ENCODE data around the gene DGKI.

DGKI gene

GRCh38 chr7:137718355-137718754 lies 128.4 kb downstream of the DGKI start:
- no peaks in the 10 kb centered on the region for H3K9me3 ChIP-seq (ENCODE audit: control insufficient read depth, insufficient read depth, low read length)
- TF ChIP-seq EZH2phosphoT487 (IDR thresholded peaks at IDR 0.05; ENCODE audit: borderline replicate concordance, low read length) = no peak
- no peak for TF ChIP-seq CTCF (IDR thresholded peaks at IDR 0.05; ENCODE audit: low read depth, low read length, poor library complexity, severe bottlenecking)
- no peak overlapping the region for H3K4me2 ChIP-seq (ENCODE audit: low read length)

GRCh38 chr7:137717811-137718271 lies 128.9 kb downstream of the DGKI start:
- Histone ChIP-seq H3K79me2 (ENCODE audit: control insufficient read depth, low read length) (no peaks in the 10 kb centered on the region), H3K9me2 (replicated peaks; ENCODE audit: control insufficient read depth, low read length) (no peaks in the 10 kb centered on the region), H3F3A (ENCODE audit: control insufficient read depth, insufficient read depth) (no peaks in the 10 kb centered on the region), H3K4me3 (ENCODE audit: low read length) (no peak overlapping the region), H3K27ac (ENCODE audit: low read depth, low read length) (no peak overlapping the region), H3K4me2 (ENCODE audit: low read length) (no peak overlapping the region), H3K36me3 (ENCODE audit: control insufficient read depth, low read length) (no peaks in the 10 kb centered on the region), H3K27me3 (ENCODE audit: control insufficient read depth, low read length) (no peaks in the 10 kb centered on the region), H4K20me1 (ENCODE audit: control insufficient read depth, insufficient read depth, low read depth, low read length) (no peaks in the 10 kb centered on the region), H3K9me3 (ENCODE audit: control insufficient read depth, insufficient read depth, low read length) (no peaks in the 10 kb centered on the region), H3K4me1 (ENCODE audit: control insufficient read depth, low read length) (no peaks in the 10 kb centered on the region)
- TF ChIP-seq EZH2phosphoT487 (IDR thresholded peaks at IDR 0.05; ENCODE audit: borderline replicate concordance, low read length) (no peak), CTCF (IDR thresholded peaks at IDR 0.05; ENCODE audit: low read depth, low read length, poor library complexity, severe bottlenecking) (no peak)

More at GRCh38 chr7:137718355-137718754, 128.4 kb downstream of the DGKI start:
- H3F3A ChIP-seq (ENCODE audit: control insufficient read depth, insufficient read depth) = no peaks in the 10 kb centered on the region
- H3K4me1 ChIP-seq (ENCODE audit: control insufficient read depth, low read length) = no peaks in the 10 kb centered on the region
- no peaks in the 10 kb centered on the region for H3K27me3 ChIP-seq (ENCODE audit: control insufficient read depth, low read length)
- no peaks in the 10 kb centered on the region for H3K36me3 ChIP-seq (ENCODE audit: control insufficient read depth, low read length)
- H3K27ac ChIP-seq (ENCODE audit: low read depth, low read length) = no peak overlapping the region
- no peaks in the 10 kb centered on the region for H4K20me1 ChIP-seq (ENCODE audit: control insufficient read depth, insufficient read depth, low read depth, low read length)
- no peaks in the 10 kb centered on the region for H3K79me2 ChIP-seq (ENCODE audit: control insufficient read depth, low read length)
- H3K9me2 ChIP-seq (replicated peaks; ENCODE audit: control insufficient read depth, low read length) = no peaks in the 10 kb centered on the region
- no peak overlapping the region for H3K4me3 ChIP-seq (ENCODE audit: low read length)

GRCh38 chr7:137717045-137717444 lies 129.7 kb downstream of the DGKI start:
- no peaks in the 10 kb centered on the region for H3K79me2 ChIP-seq (ENCODE audit: control insufficient read depth, low read length)
- no peaks in the 10 kb centered on the region for H3K9me2 ChIP-seq (replicated peaks; ENCODE audit: control insufficient read depth, low read length)
- no peaks in the 10 kb centered on the region for H3K36me3 ChIP-seq (ENCODE audit: control insufficient read depth, low read length)
- no peak for TF ChIP-seq CTCF (IDR thresholded peaks at IDR 0.05; ENCODE audit: low read depth, low read length, poor library complexity, severe bottlenecking)
- no peak for TF ChIP-seq EZH2phosphoT487 (IDR thresholded peaks at IDR 0.05; ENCODE audit: borderline replicate concordance, low read length)
- H3K4me3 ChIP-seq (ENCODE audit: low read length) = no peak overlapping the region
- no peak overlapping the region for H3K27ac ChIP-seq (ENCODE audit: low read depth, low read length)
- H3F3A ChIP-seq (ENCODE audit: control insufficient read depth, insufficient read depth) = no peaks in the 10 kb centered on the region
- H3K4me2 ChIP-seq (ENCODE audit: low read length) = no peak overlapping the region
- no peaks in the 10 kb centered on the region for H3K4me1 ChIP-seq (ENCODE audit: control insufficient read depth, low read length)
- no peaks in the 10 kb centered on the region for H4K20me1 ChIP-seq (ENCODE audit: control insufficient read depth, insufficient read depth, low read depth, low read length)
- no peaks in the 10 kb centered on the region for H3K9me3 ChIP-seq (ENCODE audit: control insufficient read depth, insufficient read depth, low read length)
- no peaks in the 10 kb centered on the region for H3K27me3 ChIP-seq (ENCODE audit: control insufficient read depth, low read length)
